Calu3 (cell line): ENCODE data around the gene SIGMAR1. TPM values are rescaled to one million over a fixed set of nuclear protein-coding genes. Genes with fewer than 3 reads are reported as not detected.
"Not testable (repeated sequence)": the region's sequence is repeated elsewhere in the genome, so short reads cannot be mapped to it uniquely, and the experiment has no call there.

Experiments used
- BruUV-seq: library from RNA; stranded (reverse); fragments of 400-500 nt; replicated peaks from 2 replicates; lab custom pipeline; 2021; lab: Mats Ljungman, UMichigan
- CTCF ChIA-PET: fragments of 300-600 bp; sonication (Branson Sonifier 250); formaldehyde crosslinking; loops from one replicate; lab custom pipeline; 2022; ENCODE audit warnings: antibody characterized with exemption; lab: Charles Lee
- DNase-seq: peaks from one replicate; pipeline ENCODE4 v3.0.0; 2022
- H3K27ac Mint-ChIP-seq: one replicate; pipeline ENCODE4 v1.8.0; 2022; ENCODE audit warnings: mixed read lengths; ENCODE audit not compliant: unreplicated experiment
- H3K27me3 Mint-ChIP-seq: one replicate; pipeline ENCODE4 v1.8.0; 2022; ENCODE audit warnings: mixed read lengths; ENCODE audit not compliant: unreplicated experiment
- H3K36me3 Mint-ChIP-seq: one replicate; pipeline ENCODE4 v1.8.0; 2022; ENCODE audit warnings: mild to moderate bottlenecking, moderate library complexity, mixed read lengths; ENCODE audit not compliant: insufficient read depth, unreplicated experiment
- H3K4me1 Mint-ChIP-seq: one replicate; pipeline ENCODE4 v1.8.0; 2022; ENCODE audit warnings: mild to moderate bottlenecking, low read depth, mixed read lengths; ENCODE audit not compliant: unreplicated experiment
- H3K4me3 Mint-ChIP-seq: one replicate; pipeline ENCODE4 v1.8.0; 2022; ENCODE audit warnings: mild to moderate bottlenecking, low read depth, moderate library complexity, mixed read lengths; ENCODE audit not compliant: unreplicated experiment
- H3K9me3 Mint-ChIP-seq: one replicate; pipeline ENCODE4 v1.8.0; 2022; ENCODE audit warnings: low read depth, mixed read lengths; ENCODE audit not compliant: unreplicated experiment
- CTCF ChIP-seq: fragments of 200-600 bp; IDR thresholded peaks from one replicate; pipeline ENCODE4 v1.8.0; 2022; ENCODE audit warnings: antibody characterized with exemption; ENCODE audit not compliant: unreplicated experiment
- intact Hi-C: fragments of 100-400 bp; cut with micrococcal nuclease; formaldehyde crosslinking; loops from one replicate; pipeline ENCODE4 v1.10.0; 2022; ENCODE audit not compliant: unreplicated experiment
- total RNA-seq: library from RNA; stranded (reverse); gene quantifications from 2 replicates; pipeline ENCODE4 v1.2.3, GENCODE V29; 2022

The SIGMAR1 gene
- total RNA-seq, 1 experiment from 2014 or later: 65.6 TPM

DNA sequence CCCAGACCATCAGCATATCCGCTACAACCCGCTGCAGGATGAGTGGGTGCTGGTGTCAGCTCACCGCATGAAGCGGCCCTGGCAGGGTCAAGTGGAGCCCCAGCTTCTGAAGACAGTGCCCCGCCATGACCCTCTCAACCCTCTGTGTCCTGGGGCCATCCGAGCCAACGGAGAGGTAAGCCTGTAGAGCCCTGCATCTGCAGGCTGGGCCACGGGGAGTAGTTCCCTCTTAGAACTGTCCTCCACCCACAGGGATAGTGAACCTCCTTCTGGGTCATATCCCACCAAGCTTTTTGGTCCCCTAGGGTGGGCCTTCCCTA lies 9.5 kb upstream of the SIGMAR1 start:
- TF ChIP-seq CTCF: no peak
- peaks cover 17% of the 10 kb centered on the region for H3K36me3 Mint-ChIP-seq
- DNase-seq: no peak
- CTCF ChIA-PET: interaction anchor here (0.5 to 1.5 kb wide), 6 partner anchors 10 to 222 kb away, joined by 3 to 6 read pairs (median 3); partner anchors contain the start of gene SIGMAR1
- no peaks in the 10 kb centered on the region for H3K27me3 Mint-ChIP-seq
- intact Hi-C loops: no loop called here
- no peaks in the 10 kb centered on the region for H3K9me3 Mint-ChIP-seq
- H3K4me3 Mint-ChIP-seq: peak overlapping the region; percentile 74
- peaks cover 16% of the 10 kb centered on the region for H3K4me1 Mint-ChIP-seq
- BruUV-seq: no TSS peak
- peak overlapping the region; percentile 61 for H3K27ac Mint-ChIP-seq

DNA sequence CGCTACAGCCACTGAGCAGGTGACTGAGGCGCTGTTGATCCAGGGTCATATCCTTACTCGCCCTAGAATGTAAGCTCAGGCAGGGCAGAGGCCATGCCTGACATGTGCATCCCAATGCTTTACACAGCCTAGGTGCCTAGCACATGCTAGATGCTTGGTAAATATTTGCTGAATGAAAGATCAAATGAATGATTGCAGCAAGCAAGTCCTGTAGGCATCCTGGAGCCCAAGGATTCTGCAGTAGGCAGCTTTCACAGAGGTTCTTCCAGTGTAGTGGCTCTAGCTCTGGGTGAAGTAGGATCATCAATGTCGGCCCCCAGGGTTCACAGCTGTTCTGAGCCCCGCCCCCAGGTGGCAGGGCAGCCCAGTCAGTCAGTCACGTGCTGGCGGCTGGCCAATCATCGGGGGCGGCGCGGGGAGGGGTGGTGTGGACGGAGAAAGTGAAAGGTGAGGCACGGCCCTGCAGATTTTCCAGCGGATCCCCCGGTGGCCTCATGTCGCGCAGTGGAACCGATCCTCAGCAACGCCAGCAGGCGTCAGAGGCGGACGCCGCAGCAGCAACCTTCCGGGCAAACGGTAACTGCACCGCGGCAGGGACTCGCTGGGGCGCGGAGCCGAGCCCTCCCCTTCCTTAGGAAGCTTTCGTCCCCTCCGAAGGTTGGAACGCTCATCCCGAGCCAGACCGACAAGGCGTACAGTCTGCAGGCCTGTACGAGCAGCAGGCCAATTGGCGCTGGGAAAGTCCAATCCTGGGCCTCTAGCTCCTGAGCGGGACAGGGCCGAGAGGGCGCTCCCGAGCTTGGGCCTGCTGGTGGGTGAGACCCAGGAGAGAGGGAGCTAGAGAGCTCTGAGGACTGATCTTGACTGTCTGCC lies 8.9 kb upstream of the SIGMAR1 start, which contains the start of gene GALT:
Gene GALT, plus strand, starts transcription at position 465 of the 873 bp plus-strand sequence. Its CDS starts 30 bp downstream, at position 495.
- DNase-seq: peak; percentile 95
- H3K36me3 Mint-ChIP-seq: peaks cover 13% of the 10 kb centered on the region
- peaks cover 10% of the 10 kb centered on the region for H3K4me1 Mint-ChIP-seq
- TF ChIP-seq CTCF: no peak
- CTCF ChIA-PET: interaction anchor here (0.5 to 1.5 kb wide), 7 partner anchors 9 to 1087 kb away, joined by 3 to 6 read pairs (median 3); partner anchors contain the start of gene SIGMAR1
- H3K27me3 Mint-ChIP-seq: no peaks in the 10 kb centered on the region
- no TSS peak for BruUV-seq
- H3K27ac Mint-ChIP-seq: peak within 1 kb of the TSS; percentile 67
- intact Hi-C loops: no loop called here
- H3K9me3 Mint-ChIP-seq: no peaks in the 10 kb centered on the region
- H3K4me3 Mint-ChIP-seq: peak within 1 kb of the TSS; percentile 74

DNA sequence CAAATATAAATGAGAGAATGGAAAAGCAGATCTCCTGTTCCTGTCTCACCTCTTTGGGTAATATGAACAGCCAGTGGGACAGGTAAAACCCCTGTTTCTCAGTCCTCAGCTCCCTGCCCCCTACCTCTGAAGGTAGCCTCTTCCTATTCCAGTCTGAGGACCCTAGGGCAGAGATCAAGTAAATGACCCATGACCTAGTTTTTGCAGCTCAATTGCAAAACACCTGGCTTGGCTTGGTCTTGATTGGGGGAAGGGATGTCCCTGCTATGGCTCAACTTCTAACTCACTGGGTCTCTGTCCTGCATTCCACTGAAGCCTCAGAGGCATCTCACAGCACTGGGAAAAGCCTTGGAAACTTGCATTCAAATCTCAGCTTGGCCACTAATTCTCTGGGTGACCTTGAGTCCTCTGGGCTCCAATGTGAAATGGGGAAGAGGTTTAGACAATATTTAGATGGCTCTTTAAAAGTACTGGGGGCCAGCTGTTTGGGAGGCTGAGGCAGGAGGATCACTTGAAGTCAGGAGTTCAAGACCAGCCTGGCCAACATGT lies 7.3 kb upstream of the SIGMAR1 start:
- Mint-ChIP-seq H3K36me3 (peaks cover 13% of the 10 kb centered on the region), H3K27me3 (no peaks in the 10 kb centered on the region), H3K4me3 (no peak overlapping the region), H3K9me3 (no peaks in the 10 kb centered on the region), H3K4me1 (peaks cover 9% of the 10 kb centered on the region), H3K27ac (no peak overlapping the region)
- BruUV-seq: no TSS peak
- CTCF ChIA-PET: no interaction called here
- no peak for DNase-seq
- intact Hi-C loops: no loop called here
- TF ChIP-seq CTCF: no peak

DNA sequence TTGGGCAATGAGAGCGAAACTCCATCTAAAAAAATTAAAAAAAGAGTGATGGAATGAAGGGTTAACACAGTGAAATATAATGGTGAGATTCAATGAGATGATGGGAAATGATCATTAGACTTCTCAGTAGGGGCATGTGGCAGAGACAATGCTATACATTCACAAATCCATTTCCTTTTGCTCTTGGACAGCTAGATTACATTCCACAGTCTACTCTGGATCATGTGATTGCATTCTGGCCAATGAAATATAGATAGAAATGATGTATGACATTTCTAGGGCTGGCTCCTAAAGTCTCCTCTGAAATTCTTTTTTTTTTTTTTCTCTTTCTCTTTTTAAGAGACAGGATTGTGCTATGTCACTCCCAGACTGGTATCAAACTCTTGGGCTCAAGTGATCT lies 5.1 kb upstream of the SIGMAR1 start:
- intact Hi-C loops: no loop called here
- CTCF ChIA-PET: no interaction called here

DNA sequence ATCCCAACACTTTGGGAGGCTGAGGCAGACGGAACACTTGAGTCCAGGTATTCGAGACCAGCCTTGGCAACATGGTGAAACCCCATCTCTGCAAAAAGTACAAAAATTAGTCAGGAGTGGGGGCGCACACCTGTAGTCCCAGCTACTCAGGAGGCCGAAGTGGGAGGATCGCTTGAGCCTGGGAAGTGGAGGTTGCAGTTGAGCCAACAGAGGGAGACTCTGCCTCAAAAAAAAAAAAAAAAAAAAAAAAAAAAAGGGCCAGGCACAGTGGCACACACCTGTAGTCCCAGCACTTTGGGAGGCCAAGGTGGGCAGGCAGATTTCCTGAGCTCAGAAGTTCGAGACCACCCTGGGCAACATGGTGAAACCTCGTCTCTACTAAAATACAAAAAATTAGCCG lies 1.7 kb upstream of the SIGMAR1 start:
- intact Hi-C loops: not testable (repeated sequence)

More for the DNA sequence above, 5.1 kb upstream of the SIGMAR1 start:
- Mint-ChIP-seq H3K36me3 (peaks cover 19% of the 10 kb centered on the region), H3K27me3 (no peaks in the 10 kb centered on the region), H3K9me3 (no peaks in the 10 kb centered on the region), H3K4me3 (no peak overlapping the region), H3K27ac (no peak overlapping the region), H3K4me1 (peaks cover 15% of the 10 kb centered on the region)
- no peak for TF ChIP-seq CTCF
- no peak for DNase-seq
- BruUV-seq: no TSS peak

More for the DNA sequence above, 1.7 kb upstream of the SIGMAR1 start:
- Mint-ChIP-seq H3K4me1 (peaks cover 10% of the 10 kb centered on the region), H3K36me3 (peaks cover 16% of the 10 kb centered on the region)
- CTCF ChIA-PET, H3K27me3 Mint-ChIP-seq, H3K9me3 Mint-ChIP-seq, H3K27ac Mint-ChIP-seq, H3K4me3 Mint-ChIP-seq, DNase-seq, BruUV-seq: not testable (repeated sequence)
